HepG2 (cell line): ENCODE measurements around the gene SRSF1. TPM values are rescaled to one million over a fixed set of nuclear protein-coding genes. Genes with fewer than 3 reads are reported as not detected.

Experiments
- ATAC-seq: fragments of 200-7000 bp; cut with Tn5 transposase; 3 replicates; pipeline ENCODE4 v1.9.1; 2020; ENCODE audit warnings: mild to moderate bottlenecking, moderate library complexity
- BruUV-seq: library from RNA; stranded (reverse); fragments of 400-500 nt; replicated peaks from 2 replicates; lab custom pipeline; 2021; lab: Mats Ljungman, UMichigan
- CTCF ChIA-PET: fragments of 300-600 bp; formaldehyde crosslinking; extraction: SDS; loops from one replicate; lab custom pipeline; 2021; ENCODE audit warnings: low total read pairs, inconsistent platforms, low intra/inter-chr PET ratio; lab: Yijun Ruan, JAX
- POLR2A ChIA-PET: fragments of 350-600 bp; sonication (Branson Sonifier 250); formaldehyde crosslinking; loops from one replicate; lab custom pipeline; 2020; ENCODE audit warnings: antibody characterized with exemption, inconsistent platforms; lab: Yijun Ruan, JAX
- DNase-seq: peaks from one replicate; pipeline ENCODE4 v3.0.0-alpha.2; 2015; ENCODE audit warnings: low spot score
- FAIRE-seq: peaks from 3 replicates; lab custom pipeline; 2011; peaks lifted over from hg19 to GRCh38; lab: Jason Lieb, UNC
- H2AFZ ChIP-seq: one replicate; pipeline ENCODE4 v1.6.1; 2011; ENCODE audit warnings: low read length, inconsistent platforms
- H3K27ac ChIP-seq: fragments of 300-600 bp; 3 replicates; pipeline ENCODE4 v1.8.0; 2011; ENCODE audit warnings: mixed run types, mild to moderate bottlenecking, mixed read lengths, low read length, inconsistent platforms; ENCODE audit not compliant: insufficient read depth; ENCODE audit errors: extremely low read length
- H3K27me3 ChIP-seq, 2 experiments: fragments of 200-600 bp in 1 of 2; 2 replicates in 1 of 2; 3 replicates in 1 of 2; pipeline versions ENCODE4 v1.6.0 to v1.8.0; 2011; ENCODE audit warnings: low read length in 2 of 2, mild to moderate bottlenecking in 2 of 2, moderate library complexity in 2 of 2, inconsistent platforms in 1 of 2; ENCODE audit not compliant: insufficient read depth in 2 of 2, control insufficient read depth in 1 of 2
- H3K36me3 ChIP-seq, 2 experiments: fragments of 200-600 bp in 1 of 2; replicated peaks in 1 of 2; 2 replicates in 1 of 2; 3 replicates in 1 of 2; pipeline versions ENCODE4 v1.5.1 to v1.8.0; 2011; ENCODE audit warnings: low read length in 2 of 2, inconsistent platforms in 1 of 2; ENCODE audit not compliant: insufficient read depth in 2 of 2, control insufficient read depth in 1 of 2
- H3K4me1 ChIP-seq: 2 replicates; pipeline ENCODE4 v1.5.1; 2012; ENCODE audit warnings: low read length, inconsistent platforms; ENCODE audit not compliant: insufficient read depth
- H3K4me2 ChIP-seq: 2 replicates; pipeline ENCODE4 v1.6.0; 2011; ENCODE audit warnings: low read depth, low read length, inconsistent platforms
- H3K4me3 ChIP-seq, 3 experiments: fragments of 200-600 bp in 1 of 3; sonication (generic), shearing (Covaris generic) in 1 of 3; replicated peaks in 1 of 3; 2 replicates each; pipeline ENCODE4 v1.5.1; 2011 to 2016; ENCODE audit warnings: low read length in 3 of 3, inconsistent platforms in 2 of 3, low read depth in 2 of 3, mild to moderate bottlenecking in 2 of 3, control low read depth in 1 of 3, mixed read lengths in 1 of 3; ENCODE audit not compliant: insufficient read depth in 1 of 3
- H3K79me2 ChIP-seq: one replicate; pipeline ENCODE4 v1.6.1; 2011; ENCODE audit warnings: low read length, inconsistent platforms; ENCODE audit not compliant: insufficient read depth
- H3K9ac ChIP-seq: 2 replicates; pipeline ENCODE4 v1.6.0; 2011; ENCODE audit warnings: mild to moderate bottlenecking, low read depth, low read length, inconsistent platforms; ENCODE audit not compliant: insufficient read depth
- H3K9me3 ChIP-seq: 2 replicates; pipeline ENCODE4 v1.5.1; 2012; ENCODE audit warnings: mild to moderate bottlenecking, low read length
- H4K20me1 ChIP-seq: 2 replicates; pipeline ENCODE4 v1.6.0; 2011; ENCODE audit warnings: inconsistent platforms, mild to moderate bottlenecking, low read length, moderate library complexity; ENCODE audit not compliant: insufficient read depth
- CEBPG ChIP-seq: IDR thresholded peaks from 2 replicates; pipeline ENCODE4 v1.6.1; 2016
- CERS6 ChIP-seq: sonication (generic); formaldehyde crosslinking; IDR thresholded peaks from 2 replicates; pipeline ENCODE4 v1.5.0; 2020; ENCODE audit warnings: missing genetic modification reagents
- GMEB2 ChIP-seq: IDR thresholded peaks from 2 replicates; pipeline ENCODE4 v1.6.1; 2016; ENCODE audit warnings: missing biosample characterization, missing genetic modification reagents, low read depth
- HIC2 ChIP-seq: sonication (generic); formaldehyde crosslinking; IDR thresholded peaks from 2 replicates; pipeline ENCODE4 v1.9.0; 2022; ENCODE audit warnings: low read depth, missing genetic modification reagents
- KLF15 ChIP-seq: sonication (generic); formaldehyde crosslinking; IDR thresholded peaks from 2 replicates; pipeline ENCODE4 v1.8.1; 2023; ENCODE audit warnings: borderline replicate concordance, mild to moderate bottlenecking, inconsistent platforms, missing genetic modification reagents, mixed read lengths
- NR0B2 ChIP-seq: sonication (generic); formaldehyde crosslinking; IDR thresholded peaks from 2 replicates; pipeline ENCODE4 v1.4.0; 2020; ENCODE audit warnings: mild to moderate bottlenecking, missing genetic modification reagents
- PCBP2 ChIP-seq: fragments of 200-400 bp; formaldehyde crosslinking; optimal IDR thresholded peaks from 2 replicates; pipeline ENCODE3; 2018; ENCODE audit warnings: low read length, low read depth; ENCODE audit not compliant: poor library complexity, severe bottlenecking
- RARA ChIP-seq: IDR thresholded peaks from 2 replicates; pipeline ENCODE4 v1.6.1; 2016; ENCODE audit warnings: missing genetic modification reagents, missing compliant biosample characterization
- SMAD3 ChIP-seq: sonication (generic); formaldehyde crosslinking; IDR thresholded peaks from 2 replicates; pipeline ENCODE4 v1.4.0; 2020; ENCODE audit warnings: missing genetic modification reagents
- TBX2 ChIP-seq: sonication (generic); formaldehyde crosslinking; IDR thresholded peaks from 2 replicates; pipeline ENCODE4 v1.5.0; 2020; ENCODE audit warnings: missing genetic modification reagents, mild to moderate bottlenecking, borderline replicate concordance
- ZBTB14 ChIP-seq: sonication (generic); formaldehyde crosslinking; IDR thresholded peaks from 2 replicates; pipeline ENCODE4 v1.4.0; 2020; ENCODE audit warnings: missing genetic modification reagents
- ZFP36L2 ChIP-seq: sonication (generic); formaldehyde crosslinking; IDR thresholded peaks from 2 replicates; pipeline ENCODE4 v1.4.0; 2020; ENCODE audit warnings: missing genetic modification reagents
- ZFP91 ChIP-seq: sonication (generic); formaldehyde crosslinking; IDR thresholded peaks from 2 replicates; pipeline ENCODE4 v1.9.0; 2022; ENCODE audit warnings: missing genetic modification reagents, mild to moderate bottlenecking, borderline replicate concordance
- ZNF205 ChIP-seq: IDR thresholded peaks from 2 replicates; pipeline ENCODE4 v1.6.1; 2018; ENCODE audit warnings: missing biosample characterization, missing genetic modification reagents
- ZNF234 ChIP-seq: sonication (generic); formaldehyde crosslinking; conservative IDR thresholded peaks from 2 replicates; pipeline ENCODE4 v1.5.1; 2020; ENCODE audit warnings: mild to moderate bottlenecking, missing genetic modification reagents
- ZNF256 ChIP-seq: sonication (generic); formaldehyde crosslinking; conservative IDR thresholded peaks from 2 replicates; pipeline ENCODE4 v1.4.0; 2020; ENCODE audit warnings: missing genetic modification reagents
- ZNF264 ChIP-seq: sonication (generic); formaldehyde crosslinking; IDR thresholded peaks from 2 replicates; pipeline ENCODE4 v1.4.0; 2020; ENCODE audit warnings: missing genetic modification reagents
- ZNF839 ChIP-seq: sonication (generic); formaldehyde crosslinking; IDR thresholded peaks from 2 replicates; pipeline ENCODE4 v1.4.0; 2020; ENCODE audit warnings: missing genetic modification reagents, mild to moderate bottlenecking, borderline replicate concordance
- WGBS: methylation state at CpG from one replicate; pipeline ENCODE4 v1.1.6; 2017; ENCODE audit warnings: low lambda C conversion rate; 5-methylcytosine and 5-hydroxymethylcytosine counted together
- in situ Hi-C: cut with HindIII; loops from 2 replicates; pipeline ENCODE4 v1.10.0; 2017; ENCODE audit warnings: low pct_unique_long_range_greater_than_20kb; ENCODE audit not compliant: extremely low pct_ligation_motif_present
- intact Hi-C: fragments of 100-400 bp; cut with micrococcal nuclease; formaldehyde crosslinking; loops from one replicate; pipeline ENCODE4 v1.10.0; 2022; ENCODE audit not compliant: unreplicated experiment
- polyA plus RNA-seq, 8 experiments: library from polyadenylated mRNA; depleted of rRNA in 3 of 8; stranded (reverse) in 7 of 8; unstranded in 1 of 8; fragments of >200 nt; fragmentation: Illumina TruSeq in 4 of 8; extraction: Trizol in 4 of 8; gene quantifications; 2 replicates each; pipeline versions ENCODE4 v1.2.1 to v1.2.3, GENCODE V29; 2011 to 2016; ENCODE audit warnings: low read depth in 4 of 8, missing spikeins in 1 of 8, mixed read lengths in 1 of 8; ENCODE audit not compliant: insufficient read depth in 1 of 8
- total RNA-seq, 5 experiments: library from RNA; depleted of rRNA; stranded (reverse); fragments of >200 nt; fragmentation: Illumina TruSeq; extraction: Trizol; gene quantifications; 2 replicates each; pipeline ENCODE4 v1.2.3, GENCODE V29; 2016; ENCODE audit warnings: low read depth in 1 of 5

The SRSF1 gene
- total and polyA plus RNA-seq, 2 of the 13 experiments (the other 11 are each of a cell fraction or from before 2014, with no cell fraction given), result 142 to 445 TPM

- peak; percentile 29; the same call in 1 of the 3 replicates for ATAC-seq
- Histone ChIP-seq H3K27me3 (peaks cover 0 to 18% of the 10 kb centered on the region in 2 experiments; a peak in 2 of 5 replicates), H3K4me2 (no peak overlapping the region), H3K36me3 (no peaks in the 10 kb centered on the region), H4K20me1 (no peaks in the 10 kb centered on the region), H2AFZ (no peak overlapping the region), H3K79me2 (no peaks in the 10 kb centered on the region), H3K9me3 (no peaks in the 10 kb centered on the region), H3K4me3 (no peak overlapping the region), H3K27ac (no peak overlapping the region), H3K4me1 (peaks cover 5% of the 10 kb centered on the region; the same call in 1 of the 2 replicates), H3K9ac (no peak overlapping the region)
- no peak for FAIRE-seq
- intact Hi-C loops (no loop called here), in situ Hi-C loops (no loop called here)
- DNase-seq, result no peak
- BruUV-seq, result no TSS peak
- ChIA-PET CTCF (no interaction called here), POLR2A (no interaction called here)
- 0% methylated on average over 1 of the region's 1 CpG for WGBS
- TF ChIP-seq PCBP2 (no peak), HIC2 (CRISPR knock-in tag) (no peak), ZNF234 (CRISPR knock-in tag) (no peak), ZNF839 (CRISPR knock-in tag) (no peak), NR0B2 (CRISPR knock-in tag) (no peak), RARA (no peak), GMEB2 (CRISPR knock-in tag) (no peak), CERS6 (CRISPR knock-in tag) (no peak), ZFP36L2 (CRISPR knock-in tag) (no peak), ZNF264 (CRISPR knock-in tag) (no peak), ZFP91 (CRISPR knock-in tag) (no peak), CEBPG (CRISPR knock-in tag) (no peak), ZBTB14 (CRISPR knock-in tag) (no peak), ZNF256 (no peak), KLF15 (CRISPR knock-in tag) (no peak), ZNF205 (no peak), SMAD3 (no peak), TBX2 (CRISPR knock-in tag) (no peak)
Observed at GRCh38 chr17:58052407-58052806, 45.4 kb upstream of the SRSF1 start.
